GM23248 (cell line): ENCODE data around the gene SPRN. TPM values are rescaled to one million over a fixed set of nuclear protein-coding genes. Genes with fewer than 3 reads are reported as not detected.

ENCODE experiments used
- DNase-seq: peaks from one replicate; pipeline ENCODE4 v3.0.0-alpha.2; 2015
- H2AFZ ChIP-seq: fragments of 200-600 bp; sonication (generic); 2 replicates; pipeline ENCODE4 v1.6.1; 2016; ENCODE audit warnings: antibody characterized with exemption
- H3F3A ChIP-seq: fragments of 200-600 bp; sonication (generic); 2 replicates; pipeline ENCODE4 v1.6.1; 2016; ENCODE audit warnings: mild to moderate bottlenecking, antibody characterized with exemption, mixed run types; ENCODE audit not compliant: insufficient read depth
- H3K27ac ChIP-seq: fragments of 200-600 bp; sonication (generic); 2 replicates; pipeline ENCODE4 v1.5.1; 2016; ENCODE audit warnings: mild to moderate bottlenecking
- H3K27me3 ChIP-seq: fragments of 200-600 bp; sonication (generic); replicated peaks from 2 replicates; pipeline ENCODE4 v1.6.1; 2016; ENCODE audit warnings: mild to moderate bottlenecking; ENCODE audit not compliant: insufficient read depth
- H3K36me3 ChIP-seq: fragments of 200-600 bp; sonication (generic); 2 replicates; pipeline ENCODE4 v1.6.1; 2016; ENCODE audit warnings: low read depth, mild to moderate bottlenecking
- H3K4me1 ChIP-seq: fragments of 200-600 bp; sonication (generic); 2 replicates; pipeline ENCODE4 v1.6.1; 2016; ENCODE audit warnings: mild to moderate bottlenecking; ENCODE audit not compliant: insufficient read depth
- H3K4me2 ChIP-seq: fragments of 200-600 bp; sonication (generic); one replicate; pipeline ENCODE4 v1.6.1; 2016; ENCODE audit warnings: mild to moderate bottlenecking; ENCODE audit not compliant: unreplicated experiment
- H3K4me3 ChIP-seq: fragments of 200-600 bp; sonication (generic); 2 replicates; pipeline ENCODE4 v1.5.1; 2016; ENCODE audit warnings: mild to moderate bottlenecking
- H3K79me2 ChIP-seq: fragments of 200-600 bp; sonication (generic); 2 replicates; pipeline ENCODE4 v1.6.1; 2016; ENCODE audit warnings: mild to moderate bottlenecking; ENCODE audit not compliant: insufficient read depth
- H3K9ac ChIP-seq: fragments of 200-600 bp; sonication (generic); 2 replicates; pipeline ENCODE4 v1.6.1; 2016; ENCODE audit warnings: mild to moderate bottlenecking
- H3K9me2 ChIP-seq: fragments of 200-600 bp; sonication (generic); 2 replicates; pipeline ENCODE4 v1.6.1; 2016; ENCODE audit warnings: mixed run types, mild to moderate bottlenecking, moderate library complexity; ENCODE audit not compliant: insufficient read depth
- H3K9me3 ChIP-seq: fragments of 200-600 bp; sonication (generic); one replicate; pipeline ENCODE4 v1.6.1; 2017; ENCODE audit warnings: low read depth
- H4K20me1 ChIP-seq: fragments of 200-600 bp; sonication (generic); 2 replicates; pipeline ENCODE4 v1.6.0; 2016; ENCODE audit not compliant: insufficient read depth
- EZH2 ChIP-seq: fragments of 200-600 bp; sonication (generic); IDR thresholded peaks from 2 replicates; pipeline ENCODE4 v1.6.1; 2018; ENCODE audit warnings: antibody characterized with exemption, mild to moderate bottlenecking; ENCODE audit not compliant: insufficient read depth, poor library complexity, severe bottlenecking
- EZH2phosphoT487 ChIP-seq: fragments of 200-600 bp; sonication (generic); IDR thresholded peaks from 2 replicates; pipeline ENCODE4 v1.6.1; 2018; ENCODE audit warnings: antibody characterized with exemption, moderate library complexity, mild to moderate bottlenecking, low read depth; ENCODE audit not compliant: insufficient read depth
- WGBS, 2 experiments: methylation state at CpG; one replicate each; pipeline ENCODE4 v1.1.6; 2015 to 2017; ENCODE audit warnings: low lambda C conversion rate in 2 of 2, low coverage in 1 of 2; ENCODE audit errors: missing lambda C conversion rate in 2 of 2; 5-methylcytosine and 5-hydroxymethylcytosine counted together
- in situ Hi-C: fragments of 300-500 bp; cut with MboI; formaldehyde crosslinking; loops from 2 replicates; pipeline ENCODE4 v1.15.0; 2020
- polyA plus RNA-seq: library from polyadenylated mRNA; unstranded; fragments of >200 nt; fragmentation: Nextera tagmentation; extraction: Ambion mirVana; gene quantifications from 2 replicates; pipeline ENCODE4 v1.2.1, GENCODE V29; 2016
- total RNA-seq: library from RNA; depleted of rRNA; stranded (reverse); fragments of >200 nt; shearing (Covaris generic); gene quantifications from 2 replicates; pipeline ENCODE4 v1.2.3, GENCODE V29; 2014

The SPRN gene
- total and polyA plus RNA-seq, 2 experiments from 2014 or later = 0.22 to 0.34 TPM

- Histone ChIP-seq H3K9ac (no peak overlapping the region), H3K27ac (no peak overlapping the region), H4K20me1 (no peaks in the 10 kb centered on the region), H3K36me3 (no peaks in the 10 kb centered on the region; the same call in 1 of the 2 replicates), H3K27me3 (no peaks in the 10 kb centered on the region), H2AFZ (no peak overlapping the region), H3K4me3 (no peak overlapping the region), H3K79me2 (no peaks in the 10 kb centered on the region), H3K9me3 (no peaks in the 10 kb centered on the region), H3K4me1 (no peaks in the 10 kb centered on the region), H3K9me2 (no peaks in the 10 kb centered on the region), H3F3A (no peaks in the 10 kb centered on the region), H3K4me2 (no peak overlapping the region)
- in situ Hi-C loops = no loop called here
- 86 to 88% methylated on average over 13 of the region's 13 CpGs for WGBS, 2 experiments
- no peak for DNase-seq
- no peak for TF ChIP-seq EZH2
- no peak for TF ChIP-seq EZH2phosphoT487
These were observed 40.4 kb downstream of the SPRN start for GRCh38 chr10:133384071-133384470.

GRCh38 chr10:133383551-133383950 is 40.9 kb downstream of the SPRN start:
- Histone ChIP-seq H3F3A (no peaks in the 10 kb centered on the region), H3K4me1 (no peaks in the 10 kb centered on the region), H3K79me2 (no peaks in the 10 kb centered on the region), H2AFZ (no peak overlapping the region), H3K4me3 (no peak overlapping the region), H3K36me3 (no peaks in the 10 kb centered on the region; the same call in 1 of the 2 replicates), H4K20me1 (no peaks in the 10 kb centered on the region), H3K27ac (no peak overlapping the region), H3K4me2 (no peak overlapping the region), H3K9me3 (no peaks in the 10 kb centered on the region), H3K9ac (no peak overlapping the region), H3K9me2 (no peaks in the 10 kb centered on the region), H3K27me3 (no peaks in the 10 kb centered on the region)
- no peak for TF ChIP-seq EZH2phosphoT487
- no peak for TF ChIP-seq EZH2
- 96 to 97% methylated on average over 4 of the region's 4 CpGs for WGBS, 2 experiments
- in situ Hi-C loops = no loop called here
- DNase-seq = no peak

- Histone ChIP-seq H3K27me3 (no peaks in the 10 kb centered on the region), H3K4me2 (no peak overlapping the region), H2AFZ (no peak overlapping the region), H4K20me1 (no peaks in the 10 kb centered on the region), H3K27ac (no peak overlapping the region), H3K4me1 (no peaks in the 10 kb centered on the region), H3K36me3 (no peaks in the 10 kb centered on the region; the same call in 1 of the 2 replicates), H3F3A (no peaks in the 10 kb centered on the region), H3K9me3 (no peaks in the 10 kb centered on the region), H3K9ac (no peak overlapping the region), H3K79me2 (no peaks in the 10 kb centered on the region), H3K4me3 (no peak overlapping the region), H3K9me2 (no peaks in the 10 kb centered on the region)
- TF ChIP-seq EZH2 (no peak), EZH2phosphoT487 (no peak)
- in situ Hi-C loops = no loop called here
- WGBS, 2 experiments = 94 to 96% methylated on average over 8 of the region's 8 CpGs
- DNase-seq = no peak
These were observed 43.4 kb downstream of the SPRN start for GRCh38 chr10:133381036-133381435.

GRCh38 chr10:133379801-133380666 is 44.4 kb downstream of the SPRN start:
- Histone ChIP-seq H3K79me2 (no peaks in the 10 kb centered on the region), H3K4me1 (no peaks in the 10 kb centered on the region), H3K27me3 (no peaks in the 10 kb centered on the region), H3K9ac (peak overlapping the region; percentile 70), H3K4me3 (peak overlapping the region; percentile 79), H3K9me3 (no peaks in the 10 kb centered on the region), H3K36me3 (no peaks in the 10 kb centered on the region; the same call in 1 of the 2 replicates), H3K4me2 (peak overlapping the region; percentile 59), H3K27ac (no peak overlapping the region), H4K20me1 (no peaks in the 10 kb centered on the region), H2AFZ (peak overlapping the region; percentile 88; the same call in 1 of the 2 replicates), H3K9me2 (no peaks in the 10 kb centered on the region), H3F3A (no peaks in the 10 kb centered on the region)
- in situ Hi-C loops = no loop called here
- DNase-seq = no peak
- 87 to 92% methylated on average over 25 to 36 of the region's 36 CpGs for WGBS, 2 experiments
- TF ChIP-seq EZH2phosphoT487 (no peak), EZH2 (no peak)
